Memory B cell (primary cell): ENCODE measurements around the gene MCAT.

ENCODE experiments used
- ATAC-seq: fragments of 150-1000 bp; cut with Tn5 transposase; 2 replicates; pipeline ENCODE4 v1.10.0; 2021; ENCODE audit warnings: low read depth, mild to moderate bottlenecking, moderate library complexity
- DNase-seq, 2 donors: peaks; one replicate each; pipeline ENCODE4 v3.0.0; 2022; ENCODE audit warnings: low spot score in 2 of 2
- H3K27ac Mint-ChIP-seq: one replicate; pipeline ENCODE4 v1.8.0; 2022; ENCODE audit warnings: mild to moderate bottlenecking, moderate library complexity, mixed read lengths
- H3K27me3 Mint-ChIP-seq: one replicate; pipeline ENCODE4 v1.8.0; 2022; ENCODE audit warnings: mixed read lengths
- H3K36me3 Mint-ChIP-seq: one replicate; pipeline ENCODE4 v1.8.0; 2022; ENCODE audit warnings: mild to moderate bottlenecking, mixed read lengths
- H3K4me1 Mint-ChIP-seq: one replicate; pipeline ENCODE4 v1.8.0; 2022; ENCODE audit warnings: mixed read lengths
- H3K4me3 Mint-ChIP-seq: one replicate; pipeline ENCODE4 v1.8.0; 2022; ENCODE audit warnings: mild to moderate bottlenecking, moderate library complexity, mixed read lengths
- H3K9me3 Mint-ChIP-seq: one replicate; pipeline ENCODE4 v1.8.0; 2022; ENCODE audit warnings: mixed read lengths

The MCAT gene

DNA sequence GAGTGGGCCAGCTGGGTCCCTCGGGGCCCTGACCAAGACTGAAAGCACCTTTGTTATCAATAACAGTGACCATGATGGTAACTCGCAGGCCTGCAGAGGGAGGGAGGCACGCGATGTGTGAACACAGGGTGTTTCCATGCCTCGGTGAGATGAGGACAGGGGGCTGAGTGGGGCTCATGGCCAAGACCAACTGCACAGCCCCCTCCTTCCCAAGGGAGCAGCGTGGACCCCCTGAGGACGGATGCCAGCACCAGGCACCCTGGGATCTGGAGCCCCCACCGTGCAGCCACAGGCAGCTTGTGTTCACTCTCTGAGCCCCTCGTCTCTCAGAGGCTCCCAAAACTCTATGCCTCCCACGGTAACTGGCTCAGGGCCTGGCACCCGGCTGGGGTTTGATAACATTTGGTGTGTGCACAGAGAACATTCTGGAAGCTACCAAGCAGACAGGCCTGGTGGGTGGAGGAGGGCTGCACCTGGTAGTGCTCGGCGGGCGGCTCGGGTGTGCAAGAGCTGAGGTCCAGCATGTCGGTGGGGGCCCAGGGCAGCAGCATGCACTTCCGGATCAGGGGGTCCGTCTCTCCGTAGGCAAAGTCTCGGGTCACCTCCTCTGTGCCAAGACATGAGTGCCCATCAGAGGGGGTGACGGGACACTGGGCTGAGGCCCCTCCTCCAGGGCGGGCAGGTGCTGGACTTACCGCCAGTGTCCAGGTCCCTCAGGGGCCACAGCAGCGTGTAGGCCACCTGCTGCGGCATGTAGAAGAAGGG, 36.1 kb upstream of the MCAT start:
- Mint-ChIP-seq H3K27ac (no peak overlapping the region), H3K36me3 (no peaks in the 10 kb centered on the region), H3K4me1 (peaks cover 2% of the 10 kb centered on the region), H3K27me3 (no peaks in the 10 kb centered on the region), H3K9me3 (no peaks in the 10 kb centered on the region), H3K4me3 (no peak overlapping the region)
- no peak for DNase-seq
- no peak for ATAC-seq

DNA sequence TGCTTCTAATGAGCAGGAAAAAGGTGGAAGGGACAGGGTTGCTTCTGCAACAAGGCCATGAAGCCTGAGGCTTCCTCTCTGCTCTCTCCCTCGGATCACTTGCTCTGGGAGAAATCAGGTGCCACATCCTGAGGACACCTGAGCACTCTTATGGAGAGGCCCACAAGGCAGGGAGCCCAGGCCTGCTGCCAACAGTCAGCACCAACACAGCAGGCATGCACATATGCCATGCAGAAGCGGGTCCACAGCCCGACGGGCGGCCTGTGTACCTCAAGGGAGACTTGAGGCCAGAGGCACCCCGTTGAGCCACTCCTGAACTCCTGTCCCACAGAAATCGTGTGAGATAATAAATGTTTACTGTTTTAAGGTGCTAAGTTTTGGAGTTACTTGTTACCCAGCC, 34.3 kb upstream of the MCAT start:
- Mint-ChIP-seq H3K27me3 (no peaks in the 10 kb centered on the region), H3K36me3 (peaks cover 3% of the 10 kb centered on the region), H3K9me3 (no peaks in the 10 kb centered on the region)

DNA sequence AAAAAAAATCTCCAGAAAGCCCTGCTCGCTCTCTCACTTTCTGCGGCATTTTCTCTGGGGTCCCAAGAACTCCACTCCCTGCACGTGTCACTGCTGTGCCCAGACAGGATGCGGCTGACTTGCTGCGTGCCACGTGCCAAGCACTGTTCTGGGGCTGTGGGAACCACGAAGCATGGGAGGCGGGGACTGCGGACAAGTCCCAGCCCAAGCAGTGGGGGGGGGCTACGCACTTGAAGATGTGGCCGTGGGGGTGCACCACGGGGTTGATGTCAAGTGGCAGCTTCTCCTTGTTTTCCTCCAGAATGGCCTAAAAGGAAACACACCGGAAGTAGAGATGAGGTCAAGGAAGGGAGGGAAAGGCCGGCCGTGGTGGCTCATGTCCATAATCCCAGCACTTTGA, 32.9 kb upstream of the MCAT start:
- H3K4me1 Mint-ChIP-seq = no peaks in the 10 kb centered on the region
- H3K4me3 Mint-ChIP-seq = no peak overlapping the region
- ATAC-seq = no peak
- peaks cover 3% of the 10 kb centered on the region for H3K36me3 Mint-ChIP-seq
- H3K27me3 Mint-ChIP-seq = no peaks in the 10 kb centered on the region
- DNase-seq = no peak
- no peak overlapping the region for H3K27ac Mint-ChIP-seq
- no peaks in the 10 kb centered on the region for H3K9me3 Mint-ChIP-seq

More for the DNA sequence above, 34.3 kb upstream of the MCAT start:
- no peak overlapping the region for H3K4me3 Mint-ChIP-seq
- no peak overlapping the region for H3K27ac Mint-ChIP-seq
- ATAC-seq (no peak), DNase-seq (no peak)
- peaks cover 2% of the 10 kb centered on the region for H3K4me1 Mint-ChIP-seq

DNA sequence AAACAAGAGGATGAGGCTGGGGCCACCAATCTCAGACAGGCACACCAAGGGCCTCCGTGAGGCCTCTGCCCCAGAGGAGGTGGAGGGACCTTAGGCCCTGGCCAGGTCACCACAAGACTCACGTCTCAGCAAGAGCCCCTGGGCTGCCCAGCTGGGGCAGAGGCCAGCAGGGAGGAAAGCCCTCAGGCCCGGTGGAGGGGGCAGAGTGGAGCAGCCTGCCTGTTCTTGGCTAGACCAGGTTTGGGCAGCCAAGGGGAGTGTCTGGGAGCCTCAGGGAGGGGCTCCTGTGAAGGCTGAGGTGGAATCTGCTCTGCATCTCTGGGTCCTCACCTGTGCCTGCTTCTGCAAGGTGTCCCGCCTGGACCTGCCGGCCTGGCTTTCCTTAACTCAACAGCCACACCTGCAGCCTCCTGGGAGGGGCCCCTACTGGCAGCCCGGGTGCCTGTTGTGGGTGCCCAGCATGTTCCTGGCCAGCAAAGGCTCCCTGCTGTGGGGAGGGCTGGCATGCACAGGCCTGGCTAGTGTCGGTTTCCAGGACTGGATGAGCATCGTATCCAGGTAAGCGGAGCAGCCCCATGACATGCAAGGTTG, 31.8 kb upstream of the MCAT start:
- no peak overlapping the region for H3K27ac Mint-ChIP-seq
- no peaks in the 10 kb centered on the region for H3K9me3 Mint-ChIP-seq
- no peaks in the 10 kb centered on the region for H3K4me1 Mint-ChIP-seq
- no peak overlapping the region for H3K4me3 Mint-ChIP-seq
- peaks cover 5% of the 10 kb centered on the region for H3K36me3 Mint-ChIP-seq
- ATAC-seq (no peak), DNase-seq (no peak)
- no peaks in the 10 kb centered on the region for H3K27me3 Mint-ChIP-seq

DNA sequence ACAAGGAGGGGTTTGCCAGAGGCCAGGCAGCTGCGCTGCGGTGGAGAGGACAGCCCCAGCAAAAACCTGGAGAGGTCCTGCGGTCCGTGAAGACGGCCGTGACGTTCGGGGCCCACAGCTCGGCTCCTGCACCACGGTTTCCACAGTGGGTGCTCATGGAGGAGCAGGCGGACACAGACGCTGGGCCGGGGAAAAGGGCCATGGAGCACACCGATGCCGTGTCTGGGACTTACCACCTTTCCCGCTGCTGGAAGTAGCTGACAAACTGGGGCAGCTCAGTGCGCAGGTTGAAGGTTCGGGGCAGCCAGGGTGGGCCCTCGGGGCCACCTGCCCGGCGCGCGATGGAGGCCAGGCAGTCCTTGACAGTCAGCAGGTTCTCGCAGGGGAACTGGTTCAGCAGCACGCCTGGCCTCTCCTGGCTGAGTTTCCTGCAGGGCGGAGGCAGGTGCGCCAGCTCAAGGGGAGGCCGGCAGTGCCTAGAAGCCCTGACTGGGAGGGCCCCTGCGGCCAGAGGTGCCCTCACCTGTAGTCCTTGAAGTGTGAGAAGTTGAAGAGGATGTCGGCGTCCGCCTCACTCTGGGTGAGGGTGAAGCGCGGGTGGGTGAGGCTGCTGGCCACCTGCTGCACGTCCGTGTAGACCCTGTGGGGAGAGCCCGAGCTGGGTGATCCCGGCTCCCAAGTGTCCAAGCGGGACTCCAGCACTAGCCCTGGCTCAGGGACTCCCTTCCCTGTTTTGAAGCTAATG, 30.9 kb upstream of the MCAT start:
- no peak for DNase-seq
- no peak overlapping the region for H3K4me3 Mint-ChIP-seq
- H3K4me1 Mint-ChIP-seq = no peaks in the 10 kb centered on the region
- H3K36me3 Mint-ChIP-seq = peaks cover 5% of the 10 kb centered on the region
- H3K27me3 Mint-ChIP-seq = no peaks in the 10 kb centered on the region
- no peaks in the 10 kb centered on the region for H3K9me3 Mint-ChIP-seq
- ATAC-seq = no peak
- no peak overlapping the region for H3K27ac Mint-ChIP-seq

DNA sequence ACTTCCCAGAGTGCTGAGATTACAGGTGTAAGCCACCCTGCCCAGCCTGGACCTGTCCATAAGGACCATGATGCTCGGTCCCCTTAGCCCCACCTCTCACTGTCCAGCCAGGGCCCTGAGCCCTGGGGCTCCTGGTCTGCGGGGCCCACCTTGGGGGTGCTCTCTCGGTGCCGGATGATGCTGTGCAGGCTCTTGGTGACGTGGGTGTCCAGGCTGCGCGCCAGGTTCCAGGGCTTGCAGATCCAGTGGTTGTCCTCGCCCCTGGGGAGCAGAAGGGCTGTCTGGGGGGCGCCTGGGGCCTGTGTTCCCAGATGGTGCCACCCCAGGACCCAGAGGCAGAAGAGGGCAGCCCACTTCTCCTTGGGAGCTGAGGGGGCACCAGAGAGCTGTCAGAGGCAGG, 30.4 kb upstream of the MCAT start:
- ATAC-seq = no peak
- no peaks in the 10 kb centered on the region for H3K27me3 Mint-ChIP-seq
- H3K27ac Mint-ChIP-seq = no peak overlapping the region
- peaks cover 5% of the 10 kb centered on the region for H3K36me3 Mint-ChIP-seq
- no peaks in the 10 kb centered on the region for H3K4me1 Mint-ChIP-seq
- DNase-seq = no peak
- H3K9me3 Mint-ChIP-seq = no peaks in the 10 kb centered on the region
- no peak overlapping the region for H3K4me3 Mint-ChIP-seq

DNA sequence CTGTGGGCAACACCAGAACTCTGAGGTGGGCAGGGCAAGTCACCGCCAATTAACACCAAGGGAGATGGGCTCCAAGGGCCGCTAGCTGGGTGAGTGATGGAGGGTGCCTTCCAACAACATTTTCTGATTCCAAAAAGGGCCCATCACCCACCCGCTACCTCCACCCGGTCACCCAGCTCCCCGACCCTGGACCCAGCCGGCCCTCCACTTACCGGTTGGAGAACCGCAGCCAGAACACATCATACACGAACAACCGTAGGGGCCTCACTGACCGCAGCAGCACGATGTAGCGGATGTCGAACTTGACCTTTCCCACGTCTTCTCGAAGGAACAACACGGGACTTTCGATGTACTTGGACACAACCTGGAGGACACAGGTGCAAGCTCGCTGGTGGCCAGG, 29.0 kb upstream of the MCAT start:
- H3K27me3 Mint-ChIP-seq = no peaks in the 10 kb centered on the region
- no peaks in the 10 kb centered on the region for H3K9me3 Mint-ChIP-seq
- ATAC-seq (no peak), DNase-seq (no peak)
- H3K4me1 Mint-ChIP-seq = no peaks in the 10 kb centered on the region
- H3K27ac Mint-ChIP-seq = no peak overlapping the region
- H3K4me3 Mint-ChIP-seq = no peak overlapping the region
- H3K36me3 Mint-ChIP-seq = peaks cover 9% of the 10 kb centered on the region

DNA sequence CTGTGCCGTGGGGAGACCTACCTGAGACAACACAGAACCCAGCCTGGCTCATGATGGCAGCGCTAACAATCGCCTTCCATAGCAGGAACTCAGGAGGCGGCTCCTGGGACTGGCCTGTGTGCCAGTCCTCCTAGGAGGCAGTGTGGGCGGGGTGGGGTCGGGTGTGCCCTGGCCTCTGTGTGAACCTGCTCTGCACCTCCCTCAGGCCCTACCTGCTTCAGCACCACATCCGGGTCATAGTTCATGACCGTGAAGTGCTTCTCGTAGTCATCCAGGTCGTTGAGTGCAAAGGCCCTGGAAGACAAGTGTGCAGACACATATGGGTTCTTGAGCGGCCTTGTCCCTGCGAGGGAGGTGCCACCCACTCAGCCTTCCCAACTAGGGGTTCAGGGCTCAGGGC, 28.4 kb upstream of the MCAT start:
- peaks cover 9% of the 10 kb centered on the region for H3K36me3 Mint-ChIP-seq
- no peaks in the 10 kb centered on the region for H3K9me3 Mint-ChIP-seq
- H3K4me1 Mint-ChIP-seq = no peaks in the 10 kb centered on the region
- H3K4me3 Mint-ChIP-seq = no peak overlapping the region
- ATAC-seq = no peak
- H3K27ac Mint-ChIP-seq = no peak overlapping the region
- no peaks in the 10 kb centered on the region for H3K27me3 Mint-ChIP-seq
- no peak for DNase-seq

DNA sequence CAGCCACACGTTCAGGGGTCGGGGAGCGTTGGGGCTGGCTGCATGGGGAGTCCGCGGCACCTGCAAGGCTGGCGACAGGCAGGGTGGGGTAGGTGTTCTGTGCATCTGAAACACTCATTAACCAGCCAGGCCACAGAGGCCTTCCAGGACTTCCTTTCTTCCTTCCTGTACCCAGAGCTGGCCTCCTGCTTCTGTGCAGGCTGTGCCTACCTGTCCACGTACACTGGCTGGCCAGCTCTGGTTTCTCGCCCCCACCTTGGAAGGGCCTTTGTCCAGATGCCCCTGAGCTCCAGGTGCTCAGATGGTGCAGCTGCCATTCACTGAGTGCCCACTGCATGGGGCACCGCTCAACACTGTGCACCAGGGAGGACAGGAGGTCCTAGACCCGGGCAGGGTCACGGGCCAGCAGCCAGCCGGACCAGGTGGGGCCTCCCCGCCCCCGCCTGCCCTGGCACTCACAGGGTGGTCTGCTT, 27.9 kb upstream of the MCAT start:
- Mint-ChIP-seq H3K4me3 (no peak overlapping the region), H3K27me3 (no peaks in the 10 kb centered on the region), H3K9me3 (no peaks in the 10 kb centered on the region), H3K27ac (no peak overlapping the region), H3K36me3 (peaks cover 9% of the 10 kb centered on the region), H3K4me1 (no peaks in the 10 kb centered on the region)
- DNase-seq = no peak
- ATAC-seq = no peak

DNA sequence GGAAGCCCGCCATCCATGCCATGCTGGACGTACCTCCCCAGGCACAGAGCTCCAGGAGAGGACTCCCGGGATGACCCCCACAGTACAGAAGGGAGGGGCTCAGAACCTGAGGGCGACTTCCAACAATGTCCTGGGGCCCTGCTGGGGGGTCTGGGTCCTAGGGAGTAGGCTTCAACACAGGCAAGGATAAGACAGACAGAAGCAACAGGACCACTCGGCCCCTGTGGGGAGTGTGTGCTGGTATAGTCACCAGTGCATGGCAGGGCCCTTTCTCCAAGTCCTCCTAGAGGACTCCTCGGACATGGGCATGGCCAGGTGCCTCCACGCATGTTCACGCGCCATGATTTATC, 26.9 kb upstream of the MCAT start:
- no peaks in the 10 kb centered on the region for H3K4me1 Mint-ChIP-seq
- DNase-seq (no peak), ATAC-seq (no peak)
- no peak overlapping the region for H3K27ac Mint-ChIP-seq
- H3K36me3 Mint-ChIP-seq = peaks cover 9% of the 10 kb centered on the region
- no peaks in the 10 kb centered on the region for H3K27me3 Mint-ChIP-seq
- no peak overlapping the region for H3K4me3 Mint-ChIP-seq
- H3K9me3 Mint-ChIP-seq = no peaks in the 10 kb centered on the region

DNA sequence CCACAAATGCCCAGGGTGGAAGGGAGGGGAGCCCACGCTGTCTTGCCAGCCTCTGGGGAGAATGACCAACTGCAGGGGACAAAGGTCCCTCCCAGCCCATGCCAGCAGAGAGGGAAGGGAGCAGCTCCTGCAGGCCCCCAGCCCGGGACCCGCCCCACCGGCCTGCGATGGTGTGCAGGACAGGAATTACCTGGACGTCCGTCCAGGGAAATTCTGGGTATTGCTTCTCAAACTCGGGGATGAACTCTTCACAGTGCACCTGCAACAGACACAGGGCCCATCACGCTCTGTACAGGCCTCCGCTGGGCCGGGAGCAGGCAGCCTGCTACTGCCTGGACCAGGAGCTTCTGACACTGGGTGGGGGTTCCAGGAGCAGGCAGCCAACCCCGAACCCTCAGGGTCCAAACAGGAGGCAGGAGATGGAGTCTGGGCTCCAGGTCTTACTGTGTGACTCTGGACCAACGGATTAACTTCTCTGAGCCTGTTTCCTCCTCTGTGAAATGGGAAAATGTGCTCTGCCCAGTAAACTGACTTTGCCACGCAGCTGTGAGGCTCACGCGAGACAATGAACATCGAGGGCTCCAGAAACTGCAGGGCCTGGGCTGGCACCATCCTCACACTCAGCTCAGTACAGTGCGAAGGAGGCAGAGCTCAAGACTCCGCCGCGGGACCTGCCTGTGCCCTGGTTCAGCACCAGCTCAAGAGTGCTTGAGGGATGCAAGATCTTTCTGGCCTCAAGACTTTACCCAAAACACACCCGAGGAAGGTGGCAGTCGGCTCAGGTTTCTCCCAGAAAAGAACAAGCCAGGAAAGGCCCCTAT, 26.3 kb upstream of the MCAT start:
- H3K9me3 Mint-ChIP-seq = no peaks in the 10 kb centered on the region
- ATAC-seq (no peak), DNase-seq (no peak)
- peaks cover 9% of the 10 kb centered on the region for H3K36me3 Mint-ChIP-seq
- H3K4me1 Mint-ChIP-seq = no peaks in the 10 kb centered on the region
- H3K27me3 Mint-ChIP-seq = no peaks in the 10 kb centered on the region
- H3K27ac Mint-ChIP-seq = no peak overlapping the region
- H3K4me3 Mint-ChIP-seq = no peak overlapping the region

DNA sequence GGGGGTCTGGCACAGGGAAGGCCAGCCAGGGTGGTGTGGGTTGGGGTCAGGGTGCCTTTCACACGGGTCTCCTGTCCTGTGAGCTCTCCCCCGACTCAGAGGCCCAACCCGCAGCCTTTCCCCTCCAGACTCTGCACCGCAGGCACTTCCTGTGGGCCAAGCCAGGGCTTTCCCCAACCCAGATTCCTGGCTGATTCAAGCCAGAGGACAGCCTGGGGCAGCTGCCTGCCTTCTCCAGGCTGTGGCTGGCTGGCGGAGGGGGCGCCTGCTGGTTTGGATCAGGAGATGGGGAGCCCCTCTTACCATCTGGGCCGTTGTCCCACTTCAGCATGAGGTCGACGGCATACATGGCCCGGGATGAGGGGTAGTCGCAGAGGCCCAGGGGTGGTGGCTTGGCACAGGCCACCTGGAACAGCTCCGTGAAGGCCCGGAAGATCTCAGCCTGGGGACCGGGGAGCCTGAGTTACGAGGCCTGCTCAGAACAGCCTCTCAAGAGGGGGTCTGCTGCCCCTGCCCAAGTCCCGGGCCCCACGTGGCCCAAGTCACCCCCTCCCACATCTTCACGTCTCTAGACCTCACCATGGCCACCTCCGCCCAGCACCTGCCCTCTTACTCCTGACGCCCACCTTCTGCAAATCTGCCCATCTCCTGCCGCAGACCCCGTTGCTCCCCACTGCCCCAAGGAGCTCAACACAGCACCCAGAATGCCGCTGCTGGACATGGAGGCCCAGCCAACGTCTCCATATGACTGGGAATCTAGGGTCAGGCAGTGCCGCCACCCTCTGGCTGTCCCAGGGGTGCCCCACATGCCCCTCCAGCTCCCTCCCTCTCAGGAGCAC, 25.5 kb upstream of the MCAT start:
- Mint-ChIP-seq H3K27me3 (no peaks in the 10 kb centered on the region), H3K4me3 (no peak overlapping the region), H3K4me1 (peaks cover 7% of the 10 kb centered on the region), H3K9me3 (no peaks in the 10 kb centered on the region), H3K36me3 (peaks cover 9% of the 10 kb centered on the region), H3K27ac (no peak overlapping the region)
- ATAC-seq (no peak), DNase-seq (no peak)

DNA sequence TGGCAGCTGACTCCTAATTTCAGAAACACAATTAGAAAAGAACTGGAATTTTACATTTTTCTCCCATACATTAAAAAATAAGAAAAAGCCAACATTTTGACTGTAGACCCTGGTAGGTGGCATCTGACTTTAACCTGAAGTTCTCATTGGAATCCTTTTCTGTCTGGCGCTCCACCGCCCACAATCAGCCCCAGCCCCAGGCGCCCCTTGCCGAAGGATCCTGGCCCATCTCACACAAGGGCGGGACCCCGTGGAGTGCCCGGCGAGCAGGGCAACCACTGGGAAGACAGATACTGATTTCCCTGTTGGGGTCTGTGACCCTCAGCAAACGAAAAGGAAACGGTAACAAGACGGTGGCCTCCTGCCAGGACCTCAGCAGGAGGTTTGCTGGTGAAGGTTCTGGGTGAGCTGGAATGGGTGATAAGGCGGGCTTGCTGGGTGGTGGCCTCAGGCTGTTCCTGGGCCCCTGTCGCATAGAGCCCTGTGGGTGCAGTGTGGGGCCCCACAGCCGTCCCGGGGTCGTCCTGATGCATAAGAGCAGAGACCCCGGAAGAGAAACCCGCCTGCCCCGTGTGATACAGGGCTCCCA, 23.9 kb upstream of the MCAT start:
- H3K27ac Mint-ChIP-seq = no peak overlapping the region
- no peak for DNase-seq

More for the DNA sequence above, 23.9 kb upstream of the MCAT start:
- no peak for ATAC-seq
- Mint-ChIP-seq H3K4me1 (peaks cover 7% of the 10 kb centered on the region), H3K4me3 (no peak overlapping the region), H3K36me3 (peaks cover 6% of the 10 kb centered on the region), H3K9me3 (no peaks in the 10 kb centered on the region), H3K27me3 (peaks cover 1% of the 10 kb centered on the region)
